PFSK-1 (cell line): Measurements from ENCODE around the gene CSTA.

Source experiments
- FOXP2 ChIP-seq: optimal IDR thresholded peaks from 2 replicates; pipeline ENCODE3; 2011; ENCODE audit warnings: borderline replicate concordance, control low read depth, inconsistent platforms; ENCODE audit not compliant: insufficient read depth; ENCODE audit errors: extremely low read length, extremely low read depth
- POLR2AphosphoS5 ChIP-seq: IDR thresholded peaks from 2 replicates; pipeline ENCODE4 v1.6.1; 2012; ENCODE audit warnings: low read depth, mild to moderate bottlenecking, control low read depth, low read length, moderate library complexity
- SIN3A ChIP-seq: IDR thresholded peaks from 2 replicates; pipeline ENCODE4 v1.6.1; 2012; ENCODE audit warnings: mild to moderate bottlenecking, low read length, moderate library complexity, borderline replicate concordance; ENCODE audit not compliant: insufficient read depth
- TAF1 ChIP-seq: IDR thresholded peaks from 2 replicates; pipeline ENCODE4 v1.6.1; 2012; ENCODE audit warnings: low read length, control low read depth, borderline replicate concordance; ENCODE audit not compliant: insufficient read depth
- TF ChIP-seq, protein P1 (sequence below), 2 experiments: IDR thresholded peaks; 2 replicates each; pipeline versions ENCODE4 v1.6.1 to v1.8.0; 2011 to 2012; ENCODE audit warnings: low read depth in 2 of 2, low read length in 2 of 2, control low read depth in 1 of 2, inconsistent platforms in 1 of 2, mild to moderate bottlenecking in 1 of 2, moderate library complexity in 1 of 2; ENCODE audit not compliant: insufficient read depth in 1 of 2

Gene CSTA

DNA sequence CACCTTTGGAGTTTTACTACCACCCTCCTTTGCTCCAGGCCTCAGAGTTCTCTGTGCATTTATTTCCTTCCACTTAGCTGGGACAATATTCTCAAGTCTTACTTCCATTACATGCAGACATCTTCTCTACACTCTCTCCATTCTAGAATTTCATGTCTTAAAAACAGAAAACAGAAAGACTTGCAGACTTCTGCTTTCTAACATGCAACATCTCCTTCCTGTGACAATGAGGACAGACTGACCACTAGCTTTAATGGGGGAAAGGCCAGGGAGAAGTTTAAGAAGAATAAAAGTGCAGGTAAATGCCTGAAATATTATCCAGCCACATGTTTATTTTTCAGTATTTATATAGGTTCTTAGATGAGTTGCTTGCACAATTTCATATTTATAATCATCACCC is 17.1 kb upstream of the CSTA start:
- no peak for TF ChIP-seq SIN3A
- TF ChIP-seq FOXP2, result no peak
- TF ChIP-seq, protein P1, sequence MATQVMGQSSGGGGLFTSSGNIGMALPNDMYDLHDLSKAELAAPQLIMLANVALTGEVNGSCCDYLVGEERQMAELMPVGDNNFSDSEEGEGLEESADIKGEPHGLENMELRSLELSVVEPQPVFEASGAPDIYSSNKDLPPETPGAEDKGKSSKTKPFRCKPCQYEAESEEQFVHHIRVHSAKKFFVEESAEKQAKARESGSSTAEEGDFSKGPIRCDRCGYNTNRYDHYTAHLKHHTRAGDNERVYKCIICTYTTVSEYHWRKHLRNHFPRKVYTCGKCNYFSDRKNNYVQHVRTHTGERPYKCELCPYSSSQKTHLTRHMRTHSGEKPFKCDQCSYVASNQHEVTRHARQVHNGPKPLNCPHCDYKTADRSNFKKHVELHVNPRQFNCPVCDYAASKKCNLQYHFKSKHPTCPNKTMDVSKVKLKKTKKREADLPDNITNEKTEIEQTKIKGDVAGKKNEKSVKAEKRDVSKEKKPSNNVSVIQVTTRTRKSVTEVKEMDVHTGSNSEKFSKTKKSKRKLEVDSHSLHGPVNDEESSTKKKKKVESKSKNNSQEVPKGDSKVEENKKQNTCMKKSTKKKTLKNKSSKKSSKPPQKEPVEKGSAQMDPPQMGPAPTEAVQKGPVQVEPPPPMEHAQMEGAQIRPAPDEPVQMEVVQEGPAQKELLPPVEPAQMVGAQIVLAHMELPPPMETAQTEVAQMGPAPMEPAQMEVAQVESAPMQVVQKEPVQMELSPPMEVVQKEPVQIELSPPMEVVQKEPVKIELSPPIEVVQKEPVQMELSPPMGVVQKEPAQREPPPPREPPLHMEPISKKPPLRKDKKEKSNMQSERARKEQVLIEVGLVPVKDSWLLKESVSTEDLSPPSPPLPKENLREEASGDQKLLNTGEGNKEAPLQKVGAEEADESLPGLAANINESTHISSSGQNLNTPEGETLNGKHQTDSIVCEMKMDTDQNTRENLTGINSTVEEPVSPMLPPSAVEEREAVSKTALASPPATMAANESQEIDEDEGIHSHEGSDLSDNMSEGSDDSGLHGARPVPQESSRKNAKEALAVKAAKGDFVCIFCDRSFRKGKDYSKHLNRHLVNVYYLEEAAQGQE (IDR thresholded peaks at IDR 0.05; ENCODE audit: insufficient read depth in 1 of 2, low read depth in 2 of 2, low read length in 2 of 2), result no peak
- no peak for TF ChIP-seq POLR2AphosphoS5
- TF ChIP-seq TAF1, result no peak

DNA sequence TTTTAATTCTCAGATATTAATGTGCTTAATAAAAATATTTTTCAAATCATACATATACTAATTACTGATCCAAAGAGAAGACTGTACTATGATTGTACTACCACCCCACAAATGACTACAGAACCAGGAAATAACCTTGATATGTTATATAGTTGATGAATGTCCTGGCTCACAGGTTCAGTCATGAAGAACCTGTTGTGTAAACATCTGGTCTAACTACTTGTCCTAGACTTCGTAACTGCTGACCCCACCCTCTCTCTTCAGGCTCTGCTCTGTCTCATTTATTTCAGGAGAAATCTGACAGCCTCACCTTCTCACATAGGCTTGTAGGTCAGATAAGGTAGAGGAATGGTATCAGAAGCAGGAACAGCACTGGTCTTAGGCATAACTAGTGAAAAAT is 14.7 kb upstream of the CSTA start:
- no peak for TF ChIP-seq POLR2AphosphoS5
- no peak for TF ChIP-seq TAF1
- TF ChIP-seq, protein P1 (IDR thresholded peaks at IDR 0.05; ENCODE audit: insufficient read depth in 1 of 2, low read depth in 2 of 2, low read length in 2 of 2), result no peak
- no peak for TF ChIP-seq FOXP2

DNA sequence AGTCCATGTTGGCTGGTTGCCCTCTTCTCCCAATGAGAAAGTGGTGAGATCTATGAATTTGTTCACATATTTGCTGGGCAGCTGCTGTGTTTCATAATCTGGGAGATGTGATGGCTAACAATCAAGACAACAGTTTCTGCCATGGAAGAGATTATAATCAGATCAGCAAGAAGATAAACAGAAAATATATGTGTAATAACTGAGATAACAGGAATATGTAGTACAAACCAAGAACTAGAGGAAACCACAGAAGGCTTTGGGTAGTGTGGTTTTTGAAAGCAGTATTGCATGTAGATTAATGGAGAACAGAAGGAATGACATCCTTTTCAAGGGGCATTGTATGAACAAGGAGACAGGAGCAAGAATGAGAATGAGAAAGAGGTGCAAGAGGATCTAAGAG is 12.2 kb upstream of the CSTA start:
- TF ChIP-seq FOXP2 (no peak), SIN3A (no peak), TAF1 (no peak), POLR2AphosphoS5 (no peak)
- TF ChIP-seq, protein P1 (IDR thresholded peaks at IDR 0.05; ENCODE audit: insufficient read depth in 1 of 2, low read depth in 2 of 2, low read length in 2 of 2), result no peak

DNA sequence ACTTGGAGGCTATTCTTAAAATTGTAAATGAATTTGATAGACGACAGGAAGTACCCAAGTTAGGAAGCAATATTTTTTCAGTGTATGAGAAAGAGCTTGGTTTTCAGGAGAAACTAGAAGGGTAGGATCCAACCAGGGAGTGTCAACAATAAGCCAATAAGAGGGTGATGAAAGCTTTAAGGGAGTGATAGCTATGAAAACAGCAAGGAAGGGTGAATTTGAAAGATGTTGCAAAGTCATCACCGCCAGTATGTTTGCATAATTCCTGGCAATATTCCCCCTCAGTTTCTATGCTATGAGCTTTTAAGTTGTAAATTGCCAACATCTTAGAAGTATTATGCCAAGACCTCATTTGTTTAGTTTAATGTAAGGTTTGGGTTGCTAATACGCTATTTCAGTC is 11.8 kb upstream of the CSTA start:
- TF ChIP-seq TAF1 (no peak), FOXP2 (no peak), SIN3A (no peak), POLR2AphosphoS5 (no peak)
- TF ChIP-seq, protein P1 (IDR thresholded peaks at IDR 0.05; ENCODE audit: insufficient read depth in 1 of 2, low read depth in 2 of 2, low read length in 2 of 2), result no peak

DNA sequence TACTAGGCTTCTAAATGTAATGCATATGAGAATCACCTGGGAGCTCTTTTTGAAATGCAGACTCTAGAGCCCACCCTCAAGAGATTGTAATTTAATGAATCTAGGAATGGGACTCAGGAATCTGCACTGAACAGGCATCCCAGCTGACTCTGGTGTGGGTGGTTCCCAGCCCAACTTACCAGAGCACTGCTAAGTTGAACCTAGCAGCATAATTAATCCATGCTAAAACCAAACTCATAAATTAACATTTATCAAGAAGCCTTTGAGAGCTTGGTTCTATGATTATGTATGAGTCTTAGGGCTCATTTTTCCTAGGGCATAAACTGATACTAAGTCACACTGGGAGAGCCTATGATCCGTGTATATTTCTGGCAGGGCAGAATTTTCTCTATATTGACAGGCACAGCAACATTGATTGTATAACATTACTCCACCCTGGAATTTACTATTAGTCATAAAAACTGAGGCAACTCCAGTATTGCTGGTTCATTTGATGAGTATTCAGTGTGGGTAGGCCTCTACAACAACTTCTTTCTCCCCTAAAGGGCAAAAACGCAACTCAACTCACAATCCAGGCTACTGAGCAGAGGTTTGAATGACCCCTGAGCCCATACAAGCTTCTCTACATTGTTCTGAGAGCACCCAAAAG is 10.7 kb upstream of the CSTA start:
- no peak for TF ChIP-seq TAF1
- no peak for TF ChIP-seq SIN3A
- no peak for TF ChIP-seq FOXP2
- no peak for TF ChIP-seq POLR2AphosphoS5
- TF ChIP-seq, protein P1 (IDR thresholded peaks at IDR 0.05; ENCODE audit: insufficient read depth in 1 of 2, low read depth in 2 of 2, low read length in 2 of 2), result no peak
